Measurements from ENCODE around the gene ZWINT. TPM values are rescaled to one million over a fixed set of nuclear protein-coding genes. Genes with fewer than 3 reads are reported as not detected.

ZWINT gene
- total RNA-seq, 1 donor from 2014 or later = 101 TPM

- Mint-ChIP-seq H3K4me3 (no peak overlapping the region), H3K4me1 (ENCODE audit: low read depth) (no peaks in the 10 kb centered on the region), H3K27me3 (ENCODE audit: insufficient read depth) (peaks cover 2% of the 10 kb centered on the region), H3K9me3 (no peaks in the 10 kb centered on the region), H3K27ac (no peak overlapping the region), H3K36me3 (ENCODE audit: low read depth) (no peaks in the 10 kb centered on the region)
- intact Hi-C loops (cut with micrococcal nuclease) = no loop called here
- DNase-seq (ENCODE audit: low spot score) = no peak
Observed at GRCh38 chr10:56327118-56327517, 33.9 kb downstream of the ZWINT start.

GRCh38 chr10:56319386-56319785 lies 41.7 kb downstream of the ZWINT start:
- intact Hi-C loops (cut with micrococcal nuclease) = no loop called here
- no peaks in the 10 kb centered on the region for H3K9me3 Mint-ChIP-seq
- no peak overlapping the region for H3K27ac Mint-ChIP-seq
- H3K4me3 Mint-ChIP-seq = no peak overlapping the region
- no peak for DNase-seq (ENCODE audit: low spot score)
- H3K36me3 Mint-ChIP-seq (ENCODE audit: low read depth) = no peaks in the 10 kb centered on the region
- H3K27me3 Mint-ChIP-seq (ENCODE audit: insufficient read depth) = no peaks in the 10 kb centered on the region
- H3K4me1 Mint-ChIP-seq (ENCODE audit: low read depth) = no peaks in the 10 kb centered on the region

- Mint-ChIP-seq H3K27ac (no peak overlapping the region), H3K36me3 (ENCODE audit: low read depth) (no peaks in the 10 kb centered on the region), H3K4me3 (no peak overlapping the region), H3K4me1 (ENCODE audit: low read depth) (no peaks in the 10 kb centered on the region), H3K27me3 (ENCODE audit: insufficient read depth) (no peaks in the 10 kb centered on the region), H3K9me3 (no peaks in the 10 kb centered on the region)
- DNase-seq (ENCODE audit: low spot score) = no peak
- intact Hi-C loops (cut with micrococcal nuclease) = no loop called here
Observed at GRCh38 chr10:56318816-56319215, 42.2 kb downstream of the ZWINT start.

- Mint-ChIP-seq H3K27ac (no peak overlapping the region), H3K27me3 (ENCODE audit: insufficient read depth) (no peaks in the 10 kb centered on the region), H3K36me3 (ENCODE audit: low read depth) (no peaks in the 10 kb centered on the region), H3K4me1 (ENCODE audit: low read depth) (no peaks in the 10 kb centered on the region), H3K4me3 (no peak overlapping the region), H3K9me3 (no peaks in the 10 kb centered on the region)
- intact Hi-C loops (cut with micrococcal nuclease) = no loop called here
- no peak for DNase-seq (ENCODE audit: low spot score)
Observed at GRCh38 chr10:56317603-56318002, 43.5 kb downstream of the ZWINT start.

DNA sequence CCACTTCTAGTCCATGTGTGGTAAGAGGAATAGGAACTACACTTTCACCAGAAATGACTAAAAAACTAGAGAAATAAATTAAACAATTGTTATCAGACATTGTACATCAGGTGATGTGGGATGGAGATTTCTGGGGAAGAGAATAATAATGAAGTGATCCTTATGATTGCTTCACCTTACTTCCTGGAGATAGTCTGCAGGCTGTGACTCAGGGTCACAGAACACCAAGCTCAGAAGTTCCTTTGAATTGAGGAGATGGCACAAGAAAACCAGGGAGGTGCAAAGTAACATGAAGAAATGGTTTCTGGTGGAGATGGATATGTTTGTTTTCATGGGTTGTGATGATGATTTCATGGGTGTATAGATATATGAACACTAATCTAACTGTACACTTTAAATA lies 44.5 kb downstream of the ZWINT start:
- H3K9me3 Mint-ChIP-seq = no peaks in the 10 kb centered on the region
- intact Hi-C loops (cut with micrococcal nuclease) = no loop called here
- no peak overlapping the region for H3K4me3 Mint-ChIP-seq
- H3K27ac Mint-ChIP-seq = no peak overlapping the region
- no peak for DNase-seq (ENCODE audit: low spot score)
- no peaks in the 10 kb centered on the region for H3K36me3 Mint-ChIP-seq (ENCODE audit: low read depth)
- no peaks in the 10 kb centered on the region for H3K27me3 Mint-ChIP-seq (ENCODE audit: insufficient read depth)
- no peaks in the 10 kb centered on the region for H3K4me1 Mint-ChIP-seq (ENCODE audit: low read depth)

All from activated T-helper 1 cell treated with anti-CD3 and anti-CD28 coated beads, Interleukin-12 subunit alpha, Interleukin-12 subunit beta, Interleukin-2, Interleukin-4 antibody, amounts not matched to agents 30 ng/mL and 10 ng/mL and 1 ng/mL, durations not matched to agents 14 hours and 24 hours and 36 hours (primary cell).